Ectodermal cell (in vitro differentiated cells): ENCODE results near the gene LRMDA.

Experiments
- H3K27ac ChIP-seq: 2 replicates; pipeline ENCODE4 v1.7.0; 2013; ENCODE audit warnings: mild to moderate bottlenecking, low read depth, low read length; ENCODE audit not compliant: insufficient read depth, poor library complexity, severe bottlenecking
- H3K27me3 ChIP-seq: 2 replicates; pipeline ENCODE4 v1.7.0; 2013; ENCODE audit warnings: mild to moderate bottlenecking, low read length; ENCODE audit not compliant: insufficient read depth, control insufficient read depth, poor library complexity, severe bottlenecking
- H3K36me3 ChIP-seq: one replicate; pipeline ENCODE4 v1.7.0; 2013; ENCODE audit warnings: low read length; ENCODE audit not compliant: control insufficient read depth, insufficient read depth
- H3K4me1 ChIP-seq: one replicate; pipeline ENCODE4 v1.7.0; 2013; ENCODE audit warnings: low read length; ENCODE audit not compliant: control insufficient read depth, insufficient read depth
- H3K4me3 ChIP-seq: 2 replicates; pipeline ENCODE4 v1.7.0; 2013; ENCODE audit warnings: low read depth, low read length, control low read depth; ENCODE audit not compliant: insufficient read depth
- H3K9me3 ChIP-seq: 2 replicates; pipeline ENCODE4 v1.7.0; 2013; ENCODE audit warnings: mild to moderate bottlenecking, low read length, moderate library complexity; ENCODE audit not compliant: control insufficient read depth
- WGBS, 2 experiments: methylation state at CpG; one replicate each; pipeline ENCODE4 v1.1.7; 2013; ENCODE audit warnings: missing lambda C conversion rate in 2 of 2; 5-methylcytosine and 5-hydroxymethylcytosine counted together

The LRMDA gene

GRCh38 chr10:75487755-75488125, 56.3 kb downstream of the LRMDA start:
- Histone ChIP-seq H3K27ac (no peak overlapping the region), H3K27me3 (no peaks in the 10 kb centered on the region), H3K4me3 (no peak overlapping the region), H3K9me3 (no peaks in the 10 kb centered on the region), H3K36me3 (no peaks in the 10 kb centered on the region), H3K4me1 (no peaks in the 10 kb centered on the region)
- WGBS, 2 experiments, result 95% methylated on average over 2 of the region's 2 CpGs

GRCh38 chr10:75492173-75492925, 60.9 kb downstream of the LRMDA start:
- no peaks in the 10 kb centered on the region for H3K36me3 ChIP-seq
- H3K27ac ChIP-seq, result no peak overlapping the region
- no peaks in the 10 kb centered on the region for H3K9me3 ChIP-seq
- WGBS, 2 experiments, result 86 to 87% methylated on average over 3 of the region's 3 CpGs
- H3K4me1 ChIP-seq, result no peaks in the 10 kb centered on the region
- H3K4me3 ChIP-seq, result no peak overlapping the region
- no peaks in the 10 kb centered on the region for H3K27me3 ChIP-seq

GRCh38 chr10:75493464-75493863, 62.0 kb downstream of the LRMDA start:
- H3K4me1 ChIP-seq, result no peaks in the 10 kb centered on the region
- no peaks in the 10 kb centered on the region for H3K27me3 ChIP-seq
- H3K9me3 ChIP-seq, result no peaks in the 10 kb centered on the region
- no peak overlapping the region for H3K4me3 ChIP-seq
- H3K36me3 ChIP-seq, result no peaks in the 10 kb centered on the region
- WGBS, 2 experiments, result 98% methylated on average over 3 of the region's 3 CpGs
- H3K27ac ChIP-seq, result no peak overlapping the region

GRCh38 chr10:75495434-75496190, 64.2 kb downstream of the LRMDA start:
- no peaks in the 10 kb centered on the region for H3K9me3 ChIP-seq
- H3K36me3 ChIP-seq, result no peaks in the 10 kb centered on the region
- no peak overlapping the region for H3K27ac ChIP-seq
- H3K4me3 ChIP-seq, result no peak overlapping the region
- H3K4me1 ChIP-seq, result no peaks in the 10 kb centered on the region
- 65 to 68% methylated on average over 4 of the region's 4 CpGs for WGBS, 2 experiments
- H3K27me3 ChIP-seq, result no peaks in the 10 kb centered on the region

- no peak overlapping the region for H3K4me3 ChIP-seq
- 80% methylated on average over 1 of the region's 1 CpG; no CpG with 5 or more reads in 1 of the 2 experiments for WGBS, 2 experiments
- H3K27me3 ChIP-seq, result no peaks in the 10 kb centered on the region
- H3K4me1 ChIP-seq, result no peaks in the 10 kb centered on the region
- no peaks in the 10 kb centered on the region for H3K36me3 ChIP-seq
- H3K27ac ChIP-seq, result no peak overlapping the region
- no peaks in the 10 kb centered on the region for H3K9me3 ChIP-seq
Observed at GRCh38 chr10:75496191-75496567, 64.8 kb downstream of the LRMDA start.

GRCh38 chr10:75497997-75498883, 66.8 kb downstream of the LRMDA start:
- Histone ChIP-seq H3K4me1 (no peaks in the 10 kb centered on the region), H3K27me3 (no peaks in the 10 kb centered on the region), H3K4me3 (no peak overlapping the region), H3K36me3 (no peaks in the 10 kb centered on the region), H3K9me3 (no peaks in the 10 kb centered on the region), H3K27ac (no peak overlapping the region)
- WGBS, 2 experiments, result 93 to 96% methylated on average over 15 of the region's 15 CpGs

GRCh38 chr10:75498884-75499350, 67.5 kb downstream of the LRMDA start:
- no peak overlapping the region for H3K27ac ChIP-seq
- H3K36me3 ChIP-seq, result no peaks in the 10 kb centered on the region
- H3K4me1 ChIP-seq, result no peaks in the 10 kb centered on the region
- no peaks in the 10 kb centered on the region for H3K9me3 ChIP-seq
- WGBS, 2 experiments, result 84 to 89% methylated on average over 5 of the region's 5 CpGs
- H3K4me3 ChIP-seq, result no peak overlapping the region
- no peaks in the 10 kb centered on the region for H3K27me3 ChIP-seq

- Histone ChIP-seq H3K9me3 (no peaks in the 10 kb centered on the region), H3K36me3 (no peaks in the 10 kb centered on the region), H3K27ac (no peak overlapping the region), H3K27me3 (no peaks in the 10 kb centered on the region), H3K4me1 (no peaks in the 10 kb centered on the region), H3K4me3 (no peak overlapping the region)
- 92 to 94% methylated on average over 4 of the region's 4 CpGs for WGBS, 2 experiments
Observed at GRCh38 chr10:75499556-75500160, 68.2 kb downstream of the LRMDA start.

GRCh38 chr10:75502389-75502788, 71.0 kb downstream of the LRMDA start:
- Histone ChIP-seq H3K4me1 (no peaks in the 10 kb centered on the region), H3K27ac (no peak overlapping the region), H3K27me3 (no peaks in the 10 kb centered on the region), H3K9me3 (no peaks in the 10 kb centered on the region), H3K4me3 (no peak overlapping the region), H3K36me3 (no peaks in the 10 kb centered on the region)
- WGBS, 2 experiments, result 90 to 97% methylated on average over 3 of the region's 3 CpGs
